GM15510 (cell line): ENCODE measurements around the gene LACTBL1.
A peak's percentile ranks its signal among the peaks of the same experiment; 100 is the strongest.

Experiments used
- POLR2A ChIP-seq: IDR thresholded peaks from 3 replicates; pipeline ENCODE4 v1.6.1; 2011; ENCODE audit warnings: borderline replicate concordance; ENCODE audit not compliant: insufficient read length; ENCODE audit errors: extremely low read depth

Gene LACTBL1, protein sequence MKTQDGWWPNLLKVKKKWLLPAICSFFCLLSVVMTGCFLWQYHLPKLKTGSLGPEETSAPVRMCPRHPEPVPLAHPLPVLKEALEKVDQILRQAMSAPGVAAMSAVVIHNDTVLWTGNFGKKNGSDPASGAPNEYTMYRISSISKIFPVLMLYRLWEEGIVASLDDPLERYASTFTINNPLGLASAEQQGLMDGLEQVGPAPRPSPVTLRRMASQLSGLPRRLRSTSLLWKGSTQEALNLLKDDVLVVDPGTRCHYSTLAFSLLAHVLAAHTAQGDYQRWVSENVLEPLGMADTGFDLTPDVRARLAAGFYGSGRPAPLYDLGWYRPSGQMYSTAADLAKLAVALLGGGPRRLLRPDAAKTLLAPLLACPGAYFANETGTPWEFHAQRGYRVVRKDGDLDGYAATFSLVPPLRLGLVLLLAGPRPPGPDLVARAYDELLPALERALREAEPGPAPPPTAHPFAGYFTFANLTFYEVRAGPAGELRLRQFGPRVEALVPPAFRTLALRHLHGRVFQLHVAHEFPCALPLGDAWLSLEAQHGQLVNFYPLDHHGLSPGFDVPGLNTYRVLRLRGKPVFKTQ

DNA sequence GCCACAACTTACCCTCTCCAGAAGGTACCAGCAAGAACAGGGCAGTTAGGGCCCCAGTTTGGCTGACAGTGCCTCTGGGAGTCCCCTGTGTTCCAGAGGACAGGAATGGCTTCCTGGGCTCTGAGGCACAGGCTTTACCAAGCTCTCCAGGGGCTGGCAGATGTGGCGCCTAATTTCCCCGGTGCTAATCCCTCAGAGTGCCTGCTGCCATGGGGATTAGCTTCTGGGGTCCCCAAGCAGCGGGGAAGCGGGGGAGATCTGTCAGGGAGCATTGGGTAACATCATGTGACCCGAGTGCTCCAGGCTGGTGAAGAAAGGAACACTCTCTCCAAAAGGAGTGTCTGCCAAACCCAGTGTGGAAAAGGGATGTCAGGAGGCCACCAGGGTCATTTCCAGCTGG, at the start of gene LACTBL1:
Gene LACTBL1 (minus strand): TSS at position 107 of the 400 bp plus-strand sequence. CDS start 550 bp downstream, outside the sequence.
- TF ChIP-seq POLR2A: no peak

DNA sequence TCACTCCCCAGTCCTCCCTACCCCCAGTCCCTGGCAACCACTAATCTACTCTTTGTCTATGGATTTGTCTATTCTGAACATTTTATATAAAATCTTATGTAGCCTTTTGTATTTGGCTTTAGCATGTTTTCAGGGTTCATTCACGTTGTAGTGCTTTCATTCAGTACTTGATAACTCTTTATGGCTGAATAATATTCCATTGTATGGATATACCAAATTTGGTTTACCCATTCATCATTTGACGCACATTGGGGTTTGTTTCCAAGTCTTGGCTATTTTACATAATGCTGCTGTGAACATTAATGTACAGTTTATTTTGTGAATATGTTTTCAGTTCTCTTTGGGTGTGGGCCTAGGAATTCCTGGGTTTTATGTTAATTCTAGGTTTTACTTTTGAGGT, 49.2 kb upstream of the LACTBL1 start:
- TF ChIP-seq POLR2A: no peak

DNA sequence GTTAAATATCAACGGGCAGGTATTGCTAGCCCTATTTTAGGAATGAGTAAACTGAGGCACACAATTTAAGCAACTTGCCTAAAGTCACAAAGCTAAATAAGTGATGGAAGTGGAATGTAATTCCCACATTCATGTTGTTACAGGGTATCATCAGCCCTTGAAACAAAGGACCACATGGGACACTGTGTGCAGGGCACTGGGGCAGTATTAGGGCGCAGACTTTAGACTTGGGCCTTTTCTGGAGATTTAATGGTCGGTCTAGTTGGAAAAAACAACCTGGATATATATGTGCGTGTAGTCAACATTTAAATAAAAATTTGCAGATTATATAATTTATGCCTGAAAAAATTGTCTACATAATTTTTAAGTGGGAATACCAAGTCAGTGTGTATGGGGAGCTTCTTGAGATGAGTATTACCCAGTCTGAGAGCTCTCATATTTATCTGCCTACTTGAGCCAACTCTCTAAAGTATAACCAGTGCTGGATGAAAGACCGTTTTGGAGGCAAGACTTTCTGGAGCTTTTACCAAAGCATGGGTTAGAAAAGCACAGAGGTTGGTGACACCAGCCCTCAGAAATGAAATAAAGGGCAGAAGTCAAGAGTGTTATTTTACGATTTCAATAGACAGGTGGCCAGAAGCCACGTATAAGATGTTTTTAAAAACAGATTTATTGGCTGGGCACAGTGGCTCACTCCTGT, 48.2 kb upstream of the LACTBL1 start:
- no peak for TF ChIP-seq POLR2A

DNA sequence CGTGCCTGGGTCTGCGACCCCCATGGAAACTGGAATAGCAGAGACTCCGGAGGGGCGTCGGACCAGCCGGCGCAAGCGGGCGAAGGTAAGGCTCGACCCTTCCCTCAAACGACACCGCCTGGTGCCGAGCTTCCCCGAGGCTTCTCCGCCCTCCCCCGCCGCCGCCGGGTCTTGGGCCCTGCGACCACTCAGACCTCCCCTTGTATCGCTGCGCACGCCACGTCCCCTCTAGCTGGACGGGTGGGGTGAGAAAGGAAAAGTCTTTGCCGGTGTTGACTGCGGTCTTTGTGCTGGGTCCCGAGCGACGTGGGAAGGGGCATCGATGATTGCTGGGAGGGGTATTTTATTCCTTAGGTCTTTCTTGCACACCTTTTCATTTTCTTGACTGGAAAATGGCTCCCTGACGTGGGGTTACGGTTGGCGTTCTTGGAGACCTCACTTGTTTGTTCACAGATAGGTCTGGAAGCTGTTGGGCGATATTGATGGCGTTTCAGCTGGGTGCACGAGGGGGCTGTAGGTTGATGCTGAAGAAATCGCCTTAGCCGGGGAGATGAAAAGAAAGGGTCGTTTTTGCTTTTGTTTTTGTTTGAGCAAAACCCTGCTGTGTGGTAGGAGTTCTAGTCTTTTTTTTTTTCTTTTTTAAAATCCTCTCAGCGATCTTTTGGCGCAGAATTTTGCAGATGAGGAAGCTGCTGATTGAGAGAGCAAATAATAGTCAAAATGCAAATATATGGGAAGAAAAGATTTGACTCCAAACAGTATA, 47.4 kb upstream of the LACTBL1 start:
- TF ChIP-seq POLR2A: no peak

DNA sequence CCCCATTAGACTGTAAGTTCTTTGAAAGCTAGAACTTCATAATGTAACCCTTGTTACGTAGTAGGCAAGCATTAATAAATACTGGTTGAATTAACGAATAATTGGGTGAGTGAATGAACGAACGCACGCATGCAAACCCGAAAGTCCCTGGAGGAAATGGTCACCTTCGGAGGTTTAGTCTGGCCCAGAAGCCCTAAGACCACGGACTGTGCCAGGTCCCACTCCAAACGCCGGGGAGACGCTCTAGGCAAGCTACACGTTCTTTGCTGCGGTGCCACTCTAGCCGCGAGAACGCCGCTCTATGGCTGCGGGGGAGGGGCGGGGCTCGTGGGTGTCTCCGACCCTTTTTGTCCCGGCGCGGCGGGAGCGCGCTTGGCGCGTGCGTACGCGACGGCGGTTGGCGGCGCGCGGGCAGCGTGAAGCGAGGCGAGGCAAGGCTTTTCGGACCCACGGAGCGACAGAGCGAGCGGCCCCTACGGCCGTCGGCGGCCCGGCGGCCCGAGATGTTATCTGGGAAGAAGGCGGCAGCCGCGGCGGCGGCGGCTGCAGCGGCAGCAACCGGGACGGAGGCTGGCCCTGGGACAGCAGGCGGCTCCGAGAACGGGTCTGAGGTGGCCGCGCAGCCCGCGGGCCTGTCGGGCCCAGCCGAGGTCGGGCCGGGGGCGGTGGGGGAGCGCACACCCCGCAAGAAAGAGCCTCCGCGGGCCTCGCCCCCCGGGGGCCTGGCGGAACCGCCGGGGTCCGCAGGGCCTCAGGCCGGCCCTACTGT, 46.6 kb upstream of the LACTBL1 start, which contains the start of gene KDM1A:
Gene KDM1A (plus strand): TSS at position 375 of the 769 bp plus-strand sequence. CDS start 129 bp downstream, at position 504.
- TF ChIP-seq POLR2A: peak; percentile 91

DNA sequence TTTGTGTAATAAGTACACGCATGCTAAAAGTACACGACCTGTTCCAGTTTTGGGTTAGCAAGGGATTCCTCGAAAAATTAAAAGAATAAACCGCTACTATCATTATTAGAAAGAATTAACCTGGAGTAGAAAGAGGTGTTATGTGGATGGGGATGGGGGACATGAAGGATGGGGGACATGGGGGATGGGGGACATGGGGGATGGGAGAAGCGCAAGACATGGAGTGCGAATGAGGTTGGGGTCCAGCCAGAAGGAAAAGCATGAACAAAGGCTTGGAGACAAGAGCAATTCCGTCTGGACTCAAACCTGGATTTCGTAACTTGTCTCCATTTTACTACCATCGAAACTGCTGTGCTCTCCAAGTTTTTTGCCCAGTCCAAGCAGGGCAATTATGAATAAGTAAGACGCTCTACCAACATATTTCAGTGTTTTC, 46.0 kb upstream of the LACTBL1 start:
- TF ChIP-seq POLR2A: no peak

DNA sequence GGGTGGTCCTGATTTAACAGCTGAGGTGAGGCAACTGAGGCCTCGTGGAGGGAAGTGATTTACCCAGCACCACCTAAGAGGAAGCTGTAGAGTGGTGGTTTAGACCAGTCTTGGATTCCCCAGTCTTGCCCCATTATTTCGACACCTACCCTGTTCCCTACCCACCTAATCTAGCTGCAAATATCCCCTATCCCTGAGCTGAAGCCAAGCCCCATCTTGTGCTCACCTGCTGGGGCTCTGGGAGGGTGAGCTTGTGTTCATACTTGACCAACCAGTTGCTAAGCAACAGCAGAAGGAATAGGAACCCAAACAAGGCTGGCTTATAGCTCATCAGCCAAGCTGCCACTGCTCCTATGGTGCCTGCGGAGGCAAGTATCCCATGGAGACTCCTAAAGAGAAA, 41.0 kb upstream of the LACTBL1 start:
- TF ChIP-seq POLR2A: no peak

DNA sequence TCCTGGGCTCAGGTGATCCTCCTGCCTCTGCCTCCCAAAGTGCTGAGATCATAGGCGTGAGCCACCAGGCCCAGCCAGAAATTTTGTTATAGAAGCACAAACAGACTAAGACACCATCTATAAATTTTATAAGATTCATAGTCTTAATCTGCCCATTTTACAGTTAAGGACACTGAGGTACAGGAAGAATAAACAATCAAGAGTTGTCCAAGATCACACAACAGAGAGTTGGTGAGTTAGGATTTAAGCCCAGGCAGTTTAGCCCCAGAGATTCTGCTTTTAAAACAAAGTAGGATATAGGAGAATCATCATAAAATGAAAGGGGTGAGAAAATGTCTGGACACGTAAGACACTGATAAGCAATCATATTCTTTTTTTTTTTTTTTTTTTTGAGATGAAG, 36.2 kb upstream of the LACTBL1 start:
- no peak for TF ChIP-seq POLR2A

DNA sequence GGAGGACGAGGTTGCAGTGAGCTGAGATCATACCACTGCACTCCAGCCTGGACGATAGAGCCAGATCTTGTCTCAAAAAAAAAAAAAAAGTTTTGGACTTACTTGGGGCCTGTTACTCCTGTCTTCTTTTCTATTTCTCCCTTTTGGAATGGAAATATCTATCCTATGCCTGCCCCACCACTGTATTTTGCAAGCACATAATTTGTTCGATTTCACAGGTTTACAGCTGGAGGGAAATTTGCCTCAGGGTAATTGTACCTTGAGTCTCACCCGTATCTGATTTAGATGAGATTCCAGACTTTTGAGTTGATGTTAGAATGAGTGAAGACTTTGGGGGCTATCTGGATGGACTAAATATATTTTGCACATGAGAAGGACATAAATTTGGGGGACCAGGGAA, 34.4 kb upstream of the LACTBL1 start:
- no peak for TF ChIP-seq POLR2A

DNA sequence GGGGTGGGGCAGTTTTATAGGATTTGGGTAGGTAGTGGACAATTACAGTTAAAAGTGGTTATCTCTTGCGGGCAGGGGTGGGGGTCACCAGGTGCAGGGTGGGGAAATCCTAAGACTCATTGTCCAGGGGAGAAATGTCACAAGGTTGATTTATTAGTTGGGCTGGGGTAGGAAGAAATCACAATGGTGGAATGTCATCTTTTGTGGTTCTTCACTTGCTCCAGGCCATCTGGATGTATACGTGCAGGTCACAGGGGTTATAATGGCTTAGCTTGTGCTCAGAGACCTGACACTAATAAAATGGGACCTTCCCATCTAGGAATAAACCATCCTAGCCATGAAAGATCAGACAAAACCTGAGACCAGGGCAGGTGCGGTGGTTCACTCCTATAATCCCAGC, 31.4 kb upstream of the LACTBL1 start:
- TF ChIP-seq POLR2A: no peak

DNA sequence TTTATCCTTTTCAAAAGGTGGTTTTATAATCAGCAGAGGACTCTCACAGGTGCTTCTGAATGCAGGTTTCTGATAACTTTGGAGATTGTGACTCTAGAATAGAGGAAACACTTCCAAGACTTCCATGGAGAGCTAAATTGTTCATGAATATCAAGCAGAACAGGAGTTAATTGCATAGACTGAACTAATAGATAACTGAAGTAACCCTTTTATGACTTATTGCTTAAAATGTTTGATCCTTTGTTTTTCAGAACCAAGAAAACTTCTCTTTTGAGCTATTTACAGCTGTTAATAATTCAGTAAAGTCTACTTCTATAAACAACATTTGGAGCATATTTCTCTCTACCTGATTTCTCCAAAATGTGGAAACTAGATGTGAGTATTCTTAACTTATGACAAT, 23.1 kb upstream of the LACTBL1 start:
- no peak for TF ChIP-seq POLR2A

DNA sequence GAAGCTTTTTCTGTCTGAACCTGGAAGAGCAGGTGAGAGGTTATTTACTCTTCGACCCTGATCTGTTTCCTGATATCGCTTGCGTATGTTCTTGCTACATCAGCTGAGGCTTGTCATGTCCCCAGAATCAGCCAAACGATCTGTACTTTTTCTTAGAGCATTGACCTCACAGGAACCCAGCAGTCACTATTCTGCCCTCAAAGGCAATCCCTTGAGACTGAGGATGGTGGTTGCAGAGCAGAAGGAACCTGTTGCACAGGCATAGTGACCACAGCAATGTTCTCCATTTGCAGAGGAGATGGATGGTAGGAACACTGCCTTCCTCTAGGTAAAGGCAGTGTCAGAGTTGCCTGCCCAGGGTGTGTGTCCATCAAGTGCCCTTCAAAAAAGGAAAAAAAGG, 11.3 kb upstream of the LACTBL1 start:
- no peak for TF ChIP-seq POLR2A

DNA sequence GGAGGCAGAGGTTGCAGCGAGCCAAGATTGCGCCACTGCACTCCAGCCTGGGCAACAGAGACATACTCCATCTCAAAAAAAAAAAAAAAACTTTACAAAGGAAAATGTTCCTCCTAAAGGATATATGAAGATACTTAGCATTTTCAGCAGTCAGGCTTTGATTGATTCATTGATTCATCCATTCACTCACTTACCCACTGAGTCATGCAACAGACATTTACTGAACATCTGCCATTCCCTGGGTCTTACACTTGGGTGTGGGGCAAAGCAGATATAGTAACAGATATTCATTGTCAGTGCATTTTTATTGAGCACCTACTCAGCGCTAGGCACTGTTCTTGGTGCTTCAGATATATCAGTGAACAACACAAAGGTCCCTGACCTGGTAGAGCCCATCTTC, 5.6 kb upstream of the LACTBL1 start:
- no peak for TF ChIP-seq POLR2A
